ENCODE data around the gene SMARCB1. TPM values are rescaled to one million over a fixed set of nuclear protein-coding genes. Genes with fewer than 3 reads are reported as not detected.

Gene SMARCB1
- polyA plus RNA-seq, 1 of the 3 experiments (the other 2 are of a cell fraction): 215 TPM

- H3K27me3 ChIP-seq (ENCODE audit: insufficient read depth): no peaks in the 10 kb centered on the region
- H3K9ac ChIP-seq: no peak overlapping the region
- no peak overlapping the region for H3K4me2 ChIP-seq
- peaks cover 56% of the 10 kb centered on the region for H4K20me1 ChIP-seq (ENCODE audit: insufficient read depth)
- H3K4me1 ChIP-seq (ENCODE audit: control insufficient read depth in 1 of 2, insufficient read depth in 2 of 2, low read depth in 1 of 2, low read length in 1 of 2): peaks cover 0 to 44% of the 10 kb centered on the region in 2 experiments; a peak in 2 of 4 replicates
- ChIA-PET CTCF (interaction anchor here (0.6 to 5.3 kb wide), 11 partner anchors 11 to 68 kb away, joined by 3 to 36 read pairs (median 4); partner anchors contain the start of genes CHCHD10 and SLC2A11), POLR2A (no interaction called here)
- H3F3A ChIP-seq (replicated peaks; ENCODE audit: insufficient read depth): peaks cover 5% of the 10 kb centered on the region
- no peak for DNase-seq
- H3K4me3 ChIP-seq (ENCODE audit: low read depth in 2 of 2, low read length in 1 of 2): no peak overlapping the region
- peaks cover 67% of the 10 kb centered on the region for H3K79me2 ChIP-seq (ENCODE audit: insufficient read depth)
- no peaks in the 10 kb centered on the region for H3K9me2 ChIP-seq
- 74% methylated on average over 4 of the region's 4 CpGs for WGBS (ENCODE audit: low lambda C conversion rate)
- TF ChIP-seq ELF1 (IDR thresholded peaks at IDR 0.05) (no peak), EZH2phosphoT487 (IDR thresholded peaks at IDR 0.05; ENCODE audit: borderline replicate concordance, low read depth) (no peak), USF1 (IDR thresholded peaks at IDR 0.05; ENCODE audit: borderline replicate concordance, low read depth) (no peak), RAD21 (IDR thresholded peaks at IDR 0.05; ENCODE audit: low read length) (no peak), FOXM1 (IDR thresholded peaks at IDR 0.05; ENCODE audit: low read depth) (no peak), FOXJ3 (CRISPR knock-in tag; IDR thresholded peaks at IDR 0.05) (no peak)
- no peak overlapping the region for H3K27ac ChIP-seq (ENCODE audit: low read depth in 2 of 2, low read length in 1 of 2)
- no peaks in the 10 kb centered on the region for H3K9me3 ChIP-seq
- H2AFZ ChIP-seq (ENCODE audit: low read depth): no peak overlapping the region
- peaks cover 4 to 17% of the 10 kb centered on the region in 2 experiments for H3K36me3 ChIP-seq (replicated peaks in 1 of 2; ENCODE audit: control insufficient read depth in 1 of 2, insufficient read depth in 2 of 2, low read length in 1 of 2)
Measured at GRCh38 chr22:23789121-23789520, 2.4 kb downstream of the SMARCB1 start.

GRCh38 chr22:23789638-23790037 is 2.9 kb downstream of the SMARCB1 start:
- H3K9ac ChIP-seq: no peak overlapping the region
- H3K4me3 ChIP-seq (ENCODE audit: low read depth in 2 of 2, low read length in 1 of 2): no peak overlapping the region
- ChIA-PET POLR2A (interaction anchor here (0.8 kb wide), 1 partner anchor 60 kb away, joined by 3 read pairs; no protein-coding TSS in a partner anchor), CTCF (interaction anchor here (1.1 to 5.3 kb wide), 11 partner anchors 12 to 68 kb away, joined by 3 to 36 read pairs (median 4); partner anchors contain the start of genes CHCHD10 and SLC2A11)
- TF ChIP-seq SMC3 (IDR thresholded peaks at IDR 0.05; ENCODE audit: low read depth, low read length) (peak; percentile 42), RAD21 (IDR thresholded peaks at IDR 0.05; ENCODE audit: low read length) (peak; percentile 49), MXI1 (IDR thresholded peaks at IDR 0.05; ENCODE audit: low read depth, low read length) (peak; percentile 64; the same call in 1 of the 2 replicates), ZBTB33 (IDR thresholded peaks at IDR 0.05; ENCODE audit: borderline replicate concordance, low read depth) (no peak)
- H3F3A ChIP-seq (replicated peaks; ENCODE audit: insufficient read depth): peaks cover 3% of the 10 kb centered on the region
- H3K36me3 ChIP-seq (replicated peaks in 1 of 2; ENCODE audit: control insufficient read depth in 1 of 2, insufficient read depth in 2 of 2, low read length in 1 of 2): peaks cover 9 to 21% of the 10 kb centered on the region in 2 experiments
- H3K4me2 ChIP-seq: no peak overlapping the region
- no peaks in the 10 kb centered on the region for H3K9me3 ChIP-seq
- no peaks in the 10 kb centered on the region for H3K9me2 ChIP-seq
- peaks cover 0 to 44% of the 10 kb centered on the region in 2 experiments; a peak in 2 of 4 replicates for H3K4me1 ChIP-seq (ENCODE audit: control insufficient read depth in 1 of 2, insufficient read depth in 2 of 2, low read depth in 1 of 2, low read length in 1 of 2)
- H3K27ac ChIP-seq (ENCODE audit: low read depth in 2 of 2, low read length in 1 of 2): no peak overlapping the region; a peak in 1 of 4 replicates
- 81% methylated on average over 3 of the region's 4 CpGs for WGBS (ENCODE audit: low lambda C conversion rate)
- peaks cover 56% of the 10 kb centered on the region for H4K20me1 ChIP-seq (ENCODE audit: insufficient read depth)
- DNase-seq: peak; percentile 56
- no peaks in the 10 kb centered on the region for H3K27me3 ChIP-seq (ENCODE audit: insufficient read depth)
- H2AFZ ChIP-seq (ENCODE audit: low read depth): no peak overlapping the region
- peaks cover 72% of the 10 kb centered on the region for H3K79me2 ChIP-seq (ENCODE audit: insufficient read depth)

Measured in SK-N-SH (cell line).